HEK293T (cell line): ENCODE measurements around the gene SLC39A12.

Source experiments
- ELF4 ChIP-seq: fragments of 450-650 bp; IDR thresholded peaks from 2 replicates; pipeline ENCODE4 v1.6.1; 2017; ENCODE audit warnings: antibody characterized with exemption
- FOXA1 ChIP-seq: fragments of 450-650 bp; IDR thresholded peaks from 2 replicates; pipeline ENCODE4 v1.6.1; 2016; ENCODE audit warnings: mild to moderate bottlenecking
- FOXK2 ChIP-seq: fragments of 450-650 bp; IDR thresholded peaks from 2 replicates; pipeline ENCODE4 v1.6.1; 2016; ENCODE audit warnings: mild to moderate bottlenecking
- LEF1 ChIP-seq: fragments of 450-650 bp; IDR thresholded peaks from 2 replicates; pipeline ENCODE4 v1.6.1; 2017; ENCODE audit warnings: mild to moderate bottlenecking, borderline replicate concordance

- no peak for TF ChIP-seq LEF1
- TF ChIP-seq FOXA1, result no peak
- no peak for TF ChIP-seq ELF4
- TF ChIP-seq FOXK2, result no peak
Measured at GRCh38 chr10:17958049-17958448, 6.3 kb downstream of the SLC39A12 start.
